GM12878 (cell line): ENCODE measurements around the gene PURA. TPM values are rescaled to one million over a fixed set of nuclear protein-coding genes. Genes with fewer than 3 reads are reported as not detected.

Experiments used
- ATAC-seq: fragments of 200-7000 bp; cut with Tn5 transposase; 3 replicates; pipeline ENCODE4 v1.9.1; 2020; ENCODE audit warnings: mild to moderate bottlenecking, moderate library complexity
- BruUV-seq: library from RNA; stranded (reverse); fragments of 400-500 nt; replicated peaks from 2 replicates; lab custom pipeline; 2021; lab: Mats Ljungman, UMichigan
- CTCF ChIA-PET: fragments of 300-600 bp; sonication (Branson Sonifier 250); formaldehyde crosslinking; extraction: SDS; loops from one replicate; lab custom pipeline; 2021; ENCODE audit warnings: inconsistent platforms; lab: Yijun Ruan, JAX
- POLR2A ChIA-PET: fragments of 350-600 bp; formaldehyde crosslinking; extraction: SDS; loops from one replicate; lab custom pipeline; 2021; ENCODE audit warnings: inconsistent platforms; lab: Charles Lee
- RAD21 ChIA-PET: fragments of 300-600 bp; sonication (Branson Sonifier 250); formaldehyde crosslinking; loops from one replicate; lab custom pipeline; 2023; ENCODE audit warnings: antibody characterized with exemption; ENCODE audit not compliant: unreplicated experiment; lab: Charles Lee
- SMC1A ChIA-PET: fragments of 300-600 bp; sonication (Branson Sonifier 250); formaldehyde crosslinking; loops from one replicate; lab custom pipeline; 2023; ENCODE audit not compliant: unreplicated experiment, uncharacterized antibody; lab: Charles Lee
- DNase-seq: peaks from one replicate; pipeline ENCODE4 v3.0.0-alpha.2; 2011; ENCODE audit warnings: low read depth, low spot score
- FAIRE-seq: peaks from 3 replicates; lab custom pipeline; 2011; peaks lifted over from hg19 to GRCh38; lab: Jason Lieb, UNC
- H2AFZ ChIP-seq: 2 replicates; pipeline ENCODE4 v1.6.0; 2011; ENCODE audit warnings: low read depth, low read length, control low read depth; ENCODE audit not compliant: control insufficient read depth
- H3K27ac ChIP-seq: 2 replicates; pipeline ENCODE4 v1.5.1; 2011; ENCODE audit warnings: control low read depth; ENCODE audit not compliant: control insufficient read depth, insufficient read depth
- H3K27me3 ChIP-seq, 2 experiments: replicated peaks in 1 of 2; 2 replicates each; pipeline versions ENCODE4 v1.6.0 to v1.6.1; 2011; ENCODE audit warnings: low read length in 1 of 2; ENCODE audit not compliant: control insufficient read depth in 2 of 2, insufficient read depth in 2 of 2
- H3K36me3 ChIP-seq, 2 experiments: 2 replicates each; pipeline ENCODE4 v1.5.1; 2011; ENCODE audit warnings: low read length in 1 of 2; ENCODE audit not compliant: control insufficient read depth in 2 of 2, insufficient read depth in 2 of 2
- H3K4me1 ChIP-seq: 2 replicates; pipeline ENCODE4 v1.6.1; 2011; ENCODE audit warnings: mild to moderate bottlenecking, low read length, moderate library complexity, mixed read lengths; ENCODE audit not compliant: control insufficient read depth, insufficient read depth
- H3K4me2 ChIP-seq: 2 replicates; pipeline ENCODE4 v1.6.0; 2011; ENCODE audit warnings: control low read depth; ENCODE audit not compliant: control insufficient read depth, insufficient read depth
- H3K4me3 ChIP-seq: fragments of 200-600 bp; sonication (generic); 2 replicates; pipeline ENCODE4 v1.5.1; 2016
- H3K79me2 ChIP-seq: 2 replicates; pipeline ENCODE4 v1.6.0; 2011; ENCODE audit warnings: low read length; ENCODE audit not compliant: control insufficient read depth, insufficient read depth
- H3K9ac ChIP-seq: 2 replicates; pipeline ENCODE4 v1.8.0; 2011; ENCODE audit warnings: low read length, control low read depth, mixed read lengths; ENCODE audit not compliant: control insufficient read depth, insufficient read depth
- H3K9me3 ChIP-seq: replicated peaks from 3 replicates; pipeline ENCODE4 v1.5.1; 2011; ENCODE audit warnings: mild to moderate bottlenecking, low read length; ENCODE audit not compliant: control insufficient read depth, insufficient read depth
- H4K20me1 ChIP-seq: 2 replicates; pipeline ENCODE4 v1.6.0; 2011; ENCODE audit not compliant: control insufficient read depth, insufficient read depth
- BCLAF1 ChIP-seq: fragments of 450-650 bp; IDR thresholded peaks from 2 replicates; pipeline ENCODE4 v1.6.1; 2017; ENCODE audit warnings: antibody characterized with exemption, mild to moderate bottlenecking, moderate library complexity
- CHD1 ChIP-seq: IDR thresholded peaks from 2 replicates; pipeline ENCODE4 v1.6.1; 2012; ENCODE audit warnings: low read depth, low read length, improper control_type of control experiment
- EED ChIP-seq: sonication (generic); IDR thresholded peaks from 2 replicates; pipeline ENCODE4 v1.6.1; 2016; ENCODE audit warnings: antibody characterized with exemption, low read depth
- HDAC6 ChIP-seq: fragments of 200-600 bp; sonication (generic); IDR thresholded peaks from one replicate; pipeline ENCODE4 v1.8.0; 2017; ENCODE audit warnings: antibody characterized with exemption; ENCODE audit not compliant: unreplicated experiment
- JUNB ChIP-seq: IDR thresholded peaks from 2 replicates; pipeline ENCODE4 v1.6.1; 2016; ENCODE audit warnings: antibody characterized with exemption, mild to moderate bottlenecking
- MXI1 ChIP-seq: fragments of 150-350 bp; IDR thresholded peaks from 2 replicates; pipeline ENCODE4 v1.6.1; 2011; ENCODE audit warnings: low read depth, mild to moderate bottlenecking, inconsistent platforms, low read length, improper control_type of control experiment
- NR2F1 ChIP-seq: fragments of 450-650 bp; conservative IDR thresholded peaks from 2 replicates; pipeline ENCODE4 v1.6.1; 2017; ENCODE audit warnings: mild to moderate bottlenecking
- RFX5 ChIP-seq: IDR thresholded peaks from 2 replicates; pipeline ENCODE4 v1.6.1; 2011; ENCODE audit warnings: low read depth, low read length, improper control_type of control experiment
- SMAD1 ChIP-seq: fragments of 450-650 bp; IDR thresholded peaks from 2 replicates; pipeline ENCODE4 v1.6.1; 2018; ENCODE audit warnings: mild to moderate bottlenecking, low read depth; ENCODE audit not compliant: partially characterized antibody
- SREBF1 ChIP-seq: IDR thresholded peaks from 2 replicates; pipeline ENCODE4 v1.6.1; 2012; ENCODE audit warnings: mild to moderate bottlenecking, low read length
- SUZ12 ChIP-seq: fragments of 200-600 bp; sonication (generic); IDR thresholded peaks from one replicate; pipeline ENCODE4 v1.6.1; 2018; ENCODE audit warnings: antibody characterized with exemption, mild to moderate bottlenecking; ENCODE audit not compliant: unreplicated experiment
- WGBS: methylation state at CpG from one replicate; pipeline ENCODE4 v1.1.6; 2016; ENCODE audit warnings: low lambda C conversion rate; ENCODE audit not compliant: insufficient replicate concordance, insufficient coverage; ENCODE audit errors: missing lambda C conversion rate; 5-methylcytosine and 5-hydroxymethylcytosine counted together
- in situ Hi-C: fragments of 300-500 bp; cut with MboI; formaldehyde crosslinking; loops from 9 replicates; pipeline ENCODE4 v1.14.3; 2018; ENCODE audit warnings: mixed read lengths
- intact Hi-C: fragments of 100-400 bp; cut with micrococcal nuclease; formaldehyde crosslinking; loops from one replicate; pipeline ENCODE4 v1.14.2; 2022; ENCODE audit not compliant: unreplicated experiment
- polyA plus RNA-seq, 11 experiments: library from polyadenylated mRNA; depleted of rRNA in 4 of 11; unstranded in 6 of 11; stranded (reverse) in 5 of 11; fragments of >200 nt; fragmentation: Nextera tagmentation in 4 of 11; fragmentation: Illumina TruSeq in 1 of 11; extraction: Ambion mirVana in 4 of 11; extraction: Trizol in 1 of 11; gene quantifications; 1 replicate in 1 of 11; 2 replicates in 10 of 11; pipeline versions ENCODE4 v1.2.1 to v1.2.3, GENCODE V29; 2011 to 2016; ENCODE audit warnings: inconsistent platforms in 2 of 11, missing spikeins in 2 of 11, low read depth in 1 of 11
- total RNA-seq, 4 experiments: library from RNA; depleted of rRNA in 3 of 4; stranded (reverse); fragments of >200 nt in 3 of 4; fragmentation: Illumina TruSeq in 1 of 4; extraction: Trizol in 1 of 4; gene quantifications; 2 replicates each; pipeline versions ENCODE4 v1.2.1 to v1.2.3, GENCODE V29; 2013 to 2021
- TF ChIP-seq, protein P1 (sequence below): fragments of 150-350 bp; IDR thresholded peaks from 2 replicates; pipeline ENCODE4 v1.6.1; 2016; ENCODE audit warnings: low read depth, low read length

Gene PURA
- total and polyA plus RNA-seq, 10 of the 15 experiments (the other 5 are each of a cell fraction or from before 2014, with no cell fraction given) = 3.3 to 11.8 (median 5.8) TPM

DNA sequence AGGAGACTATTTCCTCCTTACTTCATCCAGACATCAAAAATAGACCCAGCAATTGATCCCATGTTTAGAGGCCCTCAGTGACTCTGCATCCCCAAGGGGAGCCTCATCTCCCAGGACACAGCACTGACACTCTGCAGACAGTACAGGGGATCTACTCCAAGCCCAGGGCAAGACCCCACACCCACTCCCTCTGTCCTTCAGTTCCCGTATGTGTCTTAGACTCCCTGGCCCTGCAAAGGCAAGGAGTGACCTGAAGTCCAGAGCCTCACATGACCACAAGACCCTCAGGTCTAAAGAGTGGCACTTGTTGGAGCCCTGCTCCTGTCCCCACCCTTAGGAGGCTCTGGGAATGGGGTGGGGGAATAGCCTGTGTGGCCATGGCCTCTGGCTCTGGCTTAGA lies 33.6 kb downstream of the PURA start:
- no TSS peak for BruUV-seq
- peaks cover 4% of the 10 kb centered on the region; the same call in 1 of the 2 replicates for H4K20me1 ChIP-seq
- TF ChIP-seq SUZ12 = no peak
- no peak for TF ChIP-seq BCLAF1
- TF ChIP-seq EED = no peak
- TF ChIP-seq, protein P1, sequence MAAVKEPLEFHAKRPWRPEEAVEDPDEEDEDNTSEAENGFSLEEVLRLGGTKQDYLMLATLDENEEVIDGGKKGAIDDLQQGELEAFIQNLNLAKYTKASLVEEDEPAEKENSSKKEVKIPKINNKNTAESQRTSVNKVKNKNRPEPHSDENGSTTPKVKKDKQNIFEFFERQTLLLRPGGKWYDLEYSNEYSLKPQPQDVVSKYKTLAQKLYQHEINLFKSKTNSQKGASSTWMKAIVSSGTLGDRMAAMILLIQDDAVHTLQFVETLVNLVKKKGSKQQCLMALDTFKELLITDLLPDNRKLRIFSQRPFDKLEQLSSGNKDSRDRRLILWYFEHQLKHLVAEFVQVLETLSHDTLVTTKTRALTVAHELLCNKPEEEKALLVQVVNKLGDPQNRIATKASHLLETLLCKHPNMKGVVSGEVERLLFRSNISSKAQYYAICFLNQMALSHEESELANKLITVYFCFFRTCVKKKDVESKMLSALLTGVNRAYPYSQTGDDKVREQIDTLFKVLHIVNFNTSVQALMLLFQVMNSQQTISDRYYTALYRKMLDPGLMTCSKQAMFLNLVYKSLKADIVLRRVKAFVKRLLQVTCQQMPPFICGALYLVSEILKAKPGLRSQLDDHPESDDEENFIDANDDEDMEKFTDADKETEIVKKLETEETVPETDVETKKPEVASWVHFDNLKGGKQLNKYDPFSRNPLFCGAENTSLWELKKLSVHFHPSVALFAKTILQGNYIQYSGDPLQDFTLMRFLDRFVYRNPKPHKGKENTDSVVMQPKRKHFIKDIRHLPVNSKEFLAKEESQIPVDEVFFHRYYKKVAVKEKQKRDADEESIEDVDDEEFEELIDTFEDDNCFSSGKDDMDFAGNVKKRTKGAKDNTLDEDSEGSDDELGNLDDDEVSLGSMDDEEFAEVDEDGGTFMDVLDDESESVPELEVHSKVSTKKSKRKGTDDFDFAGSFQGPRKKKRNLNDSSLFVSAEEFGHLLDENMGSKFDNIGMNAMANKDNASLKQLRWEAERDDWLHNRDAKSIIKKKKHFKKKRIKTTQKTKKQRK = no peak
- no peak for TF ChIP-seq HDAC6
- TF ChIP-seq SMAD1 = no peak
- TF ChIP-seq SREBF1 = no peak
- TF ChIP-seq JUNB = no peak
- no peak for TF ChIP-seq NR2F1
- TF ChIP-seq RFX5 = no peak
- no peak for TF ChIP-seq MXI1
- TF ChIP-seq CHD1 = no peak
- TF ChIP-seq, all 136 proteins: peak for 0
- H3K79me2 ChIP-seq = no peaks in the 10 kb centered on the region
- H2AFZ ChIP-seq = no peak overlapping the region
- H3K4me1 ChIP-seq = peaks cover 6% of the 10 kb centered on the region; the same call in 1 of the 2 replicates
- no peak overlapping the region for H3K4me2 ChIP-seq
- H3K27me3 ChIP-seq = peaks cover 6% of the 10 kb centered on the region in 2 experiments; a peak in 3 of 4 replicates
- POLR2A ChIA-PET = interaction anchor here (0.6 kb wide), 1 partner anchor 31 kb away, joined by 4 read pairs; no protein-coding TSS in a partner anchor
- H3K9me3 ChIP-seq = no peaks in the 10 kb centered on the region
- in situ Hi-C loops (no loop called here), intact Hi-C loops (no loop called here)
- 41% methylated on average over 1 of the region's 1 CpG for WGBS
- DNase-seq = no peak
- H3K36me3 ChIP-seq = no peaks in the 10 kb centered on the region
- FAIRE-seq = no peak
- CTCF ChIA-PET = interaction anchor here (1.0 to 19.8 kb wide), 4 partner anchors 16 to 201 kb away, joined by 3 to 353 read pairs (median 37); no protein-coding TSS in a partner anchor
- no peak overlapping the region for H3K9ac ChIP-seq
- H3K27ac ChIP-seq = no peak overlapping the region
- SMC1A ChIA-PET = interaction anchor here (1.0 kb wide), 1 partner anchor 189 kb away, joined by 3 read pairs; no protein-coding TSS in a partner anchor
- ATAC-seq = no peak
- H3K4me3 ChIP-seq = no peak overlapping the region
- RAD21 ChIA-PET = interaction anchor here (2.3 kb wide), 2 partner anchors 71 to 74 kb away, joined by 6 to 11 read pairs; no protein-coding TSS in a partner anchor
